Smooth muscle cell (in vitro differentiated cells): ENCODE results near the gene OSBPL3. TPM values are rescaled to one million over a fixed set of nuclear protein-coding genes. Genes with fewer than 3 reads are reported as not detected.

ENCODE experiments used
- DNase-seq: peaks from one replicate; lab custom pipeline; 2025; ENCODE audit not compliant: unreplicated experiment; lab: John Stamatoyannopoulos, UW
- H2AFZ ChIP-seq: fragments of 200-600 bp; sonication (generic); 2 replicates; pipeline ENCODE4 v1.6.0; 2016; ENCODE audit warnings: antibody characterized with exemption, low read depth, mild to moderate bottlenecking
- H3F3A ChIP-seq: fragments of 200-600 bp; sonication (generic); 2 replicates; pipeline ENCODE4 v1.6.0; 2017; ENCODE audit warnings: antibody characterized with exemption, low read depth
- H3K27ac ChIP-seq: fragments of 200-600 bp; sonication (generic); 2 replicates; pipeline ENCODE4 v1.5.1; 2016; ENCODE audit warnings: low read depth, mild to moderate bottlenecking
- H3K27me3 ChIP-seq: fragments of 200-600 bp; sonication (generic); 2 replicates; pipeline ENCODE4 v1.6.1; 2016; ENCODE audit warnings: low read depth, mild to moderate bottlenecking
- H3K36me3 ChIP-seq: fragments of 200-600 bp; sonication (generic); 2 replicates; pipeline ENCODE4 v1.5.1; 2016; ENCODE audit warnings: low read depth
- H3K4me1 ChIP-seq: fragments of 200-600 bp; sonication (generic); 2 replicates; pipeline ENCODE4 v1.5.1; 2016; ENCODE audit warnings: low read depth
- H3K4me2 ChIP-seq: fragments of 200-600 bp; sonication (generic); 2 replicates; pipeline ENCODE4 v1.6.0; 2016; ENCODE audit warnings: mild to moderate bottlenecking
- H3K4me3 ChIP-seq: fragments of 200-600 bp; sonication (generic); 2 replicates; pipeline ENCODE4 v1.5.1; 2016; ENCODE audit warnings: mild to moderate bottlenecking
- H3K79me2 ChIP-seq: fragments of 200-600 bp; sonication (generic); 2 replicates; pipeline ENCODE4 v1.6.0; 2016; ENCODE audit warnings: low read depth, mild to moderate bottlenecking
- H3K9ac ChIP-seq: fragments of 200-600 bp; sonication (generic); 2 replicates; pipeline ENCODE4 v1.6.0; 2016; ENCODE audit warnings: low read depth
- H3K9me3 ChIP-seq: fragments of 200-600 bp; sonication (generic); replicated peaks from 2 replicates; pipeline ENCODE4 v1.5.1; 2016; ENCODE audit warnings: low read depth
- H4K20me1 ChIP-seq: fragments of 200-600 bp; sonication (generic); 2 replicates; pipeline ENCODE4 v1.6.0; 2016; ENCODE audit warnings: low read depth
- WGBS: methylation state at CpG from one replicate; pipeline ENCODE4 v1.1.7; 2016; ENCODE audit warnings: low lambda C conversion rate; 5-methylcytosine and 5-hydroxymethylcytosine counted together
- polyA plus RNA-seq: library from polyadenylated mRNA; unstranded; fragments of >200 nt; fragmentation: Nextera tagmentation; extraction: Ambion mirVana; gene quantifications from 2 replicates; pipeline ENCODE4 v1.2.1, GENCODE V29; 2016
- total RNA-seq: library from RNA; depleted of rRNA; stranded (reverse); fragments of >200 nt; gene quantifications from 2 replicates; pipeline ENCODE4 v1.2.3, GENCODE V29; 2014
- TF ChIP-seq, protein P1 (sequence below): fragments of 200-600 bp; sonication (generic); IDR thresholded peaks from 2 replicates; pipeline ENCODE4 v1.5.1; 2017; ENCODE audit warnings: borderline replicate concordance, mild to moderate bottlenecking, antibody characterized with exemption; ENCODE audit not compliant: insufficient read depth, poor library complexity, severe bottlenecking

Gene OSBPL3
- total and polyA plus RNA-seq, 2 experiments from 2014 or later, result 6.2 to 16.3 TPM

DNA sequence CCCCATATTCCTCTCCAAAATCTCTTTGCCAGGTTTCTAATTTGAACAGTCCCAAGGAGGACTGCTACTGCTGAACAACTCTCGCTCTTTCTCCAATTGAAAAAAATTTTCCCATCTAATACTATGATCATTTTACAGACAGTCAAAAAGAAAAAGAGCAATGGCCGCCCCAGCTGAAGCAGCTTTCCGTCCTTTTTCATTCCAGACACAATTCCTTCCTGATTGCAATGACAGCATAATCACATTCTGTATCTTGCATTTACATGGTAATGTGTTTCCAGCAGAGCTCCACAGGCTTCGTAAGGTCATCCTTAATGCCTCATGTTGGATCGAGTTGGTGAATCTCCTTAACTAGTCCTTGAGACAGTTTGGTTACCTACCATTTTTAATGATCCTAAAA is 177.7 kb downstream of the OSBPL3 start:
- Histone ChIP-seq H3K36me3 (peaks cover 6% of the 10 kb centered on the region), H3K9ac (no peak overlapping the region), H3K4me3 (no peak overlapping the region), H3K4me2 (no peak overlapping the region), H3K79me2 (no peaks in the 10 kb centered on the region), H2AFZ (no peak overlapping the region), H4K20me1 (no peaks in the 10 kb centered on the region), H3K27ac (no peak overlapping the region), H3K27me3 (no peaks in the 10 kb centered on the region), H3F3A (no peaks in the 10 kb centered on the region), H3K9me3 (no peaks in the 10 kb centered on the region), H3K4me1 (no peaks in the 10 kb centered on the region)
- TF ChIP-seq, protein P1, sequence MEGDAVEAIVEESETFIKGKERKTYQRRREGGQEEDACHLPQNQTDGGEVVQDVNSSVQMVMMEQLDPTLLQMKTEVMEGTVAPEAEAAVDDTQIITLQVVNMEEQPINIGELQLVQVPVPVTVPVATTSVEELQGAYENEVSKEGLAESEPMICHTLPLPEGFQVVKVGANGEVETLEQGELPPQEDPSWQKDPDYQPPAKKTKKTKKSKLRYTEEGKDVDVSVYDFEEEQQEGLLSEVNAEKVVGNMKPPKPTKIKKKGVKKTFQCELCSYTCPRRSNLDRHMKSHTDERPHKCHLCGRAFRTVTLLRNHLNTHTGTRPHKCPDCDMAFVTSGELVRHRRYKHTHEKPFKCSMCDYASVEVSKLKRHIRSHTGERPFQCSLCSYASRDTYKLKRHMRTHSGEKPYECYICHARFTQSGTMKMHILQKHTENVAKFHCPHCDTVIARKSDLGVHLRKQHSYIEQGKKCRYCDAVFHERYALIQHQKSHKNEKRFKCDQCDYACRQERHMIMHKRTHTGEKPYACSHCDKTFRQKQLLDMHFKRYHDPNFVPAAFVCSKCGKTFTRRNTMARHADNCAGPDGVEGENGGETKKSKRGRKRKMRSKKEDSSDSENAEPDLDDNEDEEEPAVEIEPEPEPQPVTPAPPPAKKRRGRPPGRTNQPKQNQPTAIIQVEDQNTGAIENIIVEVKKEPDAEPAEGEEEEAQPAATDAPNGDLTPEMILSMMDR, result no peak
- no peak for DNase-seq
- 92% methylated on average over 5 of the region's 5 CpGs for WGBS

DNA sequence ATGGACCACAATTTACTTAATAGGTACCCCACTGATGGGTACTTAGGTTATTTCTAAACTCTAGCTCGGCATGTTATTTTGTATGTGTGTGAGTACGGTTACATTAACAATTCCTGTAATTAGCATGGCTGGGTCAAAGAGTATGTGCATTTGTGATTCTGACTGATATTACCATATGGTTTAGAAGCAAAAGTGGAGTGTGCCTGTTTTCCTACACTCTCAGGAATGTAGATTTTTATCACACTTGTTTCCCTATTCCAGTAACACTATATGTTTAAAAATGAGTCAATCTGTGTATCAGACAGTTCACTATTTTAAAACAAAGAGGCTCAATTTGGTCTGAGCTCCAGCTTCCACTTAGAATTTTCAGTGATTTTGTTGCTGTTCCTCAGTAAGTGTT is 178.1 kb downstream of the OSBPL3 start:
- Histone ChIP-seq H3F3A (no peaks in the 10 kb centered on the region), H3K27me3 (no peaks in the 10 kb centered on the region), H3K4me2 (no peak overlapping the region), H3K9me3 (no peaks in the 10 kb centered on the region), H3K9ac (no peak overlapping the region), H3K4me1 (no peaks in the 10 kb centered on the region), H2AFZ (no peak overlapping the region), H3K4me3 (no peak overlapping the region), H4K20me1 (no peaks in the 10 kb centered on the region), H3K36me3 (peaks cover 6% of the 10 kb centered on the region), H3K79me2 (no peaks in the 10 kb centered on the region), H3K27ac (no peak overlapping the region)
- TF ChIP-seq, protein P1, result no peak
- 93% methylated on average over 2 of the region's 2 CpGs for WGBS
- DNase-seq, result no peak

DNA sequence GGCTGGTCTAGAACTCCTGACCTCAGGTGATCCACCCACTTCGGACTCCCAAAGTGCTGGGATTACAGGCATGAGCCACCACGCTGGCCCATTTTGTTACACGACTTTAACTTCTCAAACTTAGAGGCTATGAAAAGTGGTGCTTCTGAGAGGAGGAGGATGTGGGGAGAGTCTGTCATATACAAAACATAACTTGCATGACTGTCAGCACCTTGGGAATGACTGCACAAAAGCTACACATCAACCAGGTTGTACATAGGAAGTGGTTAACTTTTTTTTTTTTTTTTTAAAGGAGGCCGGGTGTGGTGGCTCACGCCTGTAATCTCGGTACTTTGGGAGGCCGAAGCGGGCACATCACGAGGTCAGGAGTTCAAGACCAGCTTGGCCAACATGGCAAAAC is 179.3 kb downstream of the OSBPL3 start:
- H3K36me3 ChIP-seq, result peaks cover 6% of the 10 kb centered on the region
- 98% methylated on average over 9 of the region's 9 CpGs for WGBS

DNA sequence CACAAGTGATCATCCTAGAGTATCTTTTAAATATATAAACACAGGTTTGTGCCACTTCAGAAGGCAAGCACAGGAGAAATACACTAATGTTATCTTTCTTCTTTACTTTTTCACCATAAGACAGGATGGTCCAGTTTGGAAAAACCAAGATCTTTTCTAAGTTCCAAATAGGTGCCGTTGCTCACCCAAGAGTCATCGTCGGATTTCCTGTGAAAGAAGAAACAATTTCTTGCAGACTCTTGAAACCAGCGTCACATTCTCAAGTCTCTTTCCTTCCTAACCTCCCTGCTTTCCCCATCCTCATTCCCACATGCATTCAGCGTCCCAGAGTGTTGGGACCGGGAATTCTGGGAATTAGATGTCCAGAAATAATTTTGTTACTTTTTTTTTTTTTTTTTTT is 179.9 kb downstream of the OSBPL3 start:
- no peak overlapping the region for H3K9ac ChIP-seq
- H3K4me1 ChIP-seq, result no peaks in the 10 kb centered on the region
- no peaks in the 10 kb centered on the region for H3F3A ChIP-seq
- no peaks in the 10 kb centered on the region for H3K9me3 ChIP-seq
- H4K20me1 ChIP-seq, result no peaks in the 10 kb centered on the region
- H3K36me3 ChIP-seq, result peaks cover 6% of the 10 kb centered on the region
- H3K4me3 ChIP-seq, result no peak overlapping the region
- TF ChIP-seq, protein P1, result no peak
- no peak overlapping the region for H3K4me2 ChIP-seq
- WGBS, result 96% methylated on average over 6 of the region's 6 CpGs
- H3K27ac ChIP-seq, result no peak overlapping the region
- no peak for DNase-seq
- no peaks in the 10 kb centered on the region for H3K27me3 ChIP-seq
- no peak overlapping the region for H2AFZ ChIP-seq
- no peaks in the 10 kb centered on the region for H3K79me2 ChIP-seq

More for the DNA sequence above, 179.3 kb downstream of the OSBPL3 start:
- Histone ChIP-seq H2AFZ (no peak overlapping the region), H3K4me3 (no peak overlapping the region), H3K27ac (no peak overlapping the region), H3K9ac (no peak overlapping the region), H3K4me1 (no peaks in the 10 kb centered on the region), H4K20me1 (no peaks in the 10 kb centered on the region), H3K9me3 (no peaks in the 10 kb centered on the region), H3K27me3 (no peaks in the 10 kb centered on the region), H3F3A (no peaks in the 10 kb centered on the region), H3K79me2 (no peaks in the 10 kb centered on the region), H3K4me2 (no peak overlapping the region)
- no peak for DNase-seq
- TF ChIP-seq, protein P1, result no peak
